Endothelial cell of umbilical vein (primary cell): Measurements from ENCODE around the gene TRMT11. TPM values are rescaled to one million over a fixed set of nuclear protein-coding genes. Genes with fewer than 3 reads are reported as not detected.

ENCODE experiments used
- BruUV-seq: library from RNA; stranded (reverse); fragments of 400-500 nt; replicated peaks from 2 replicates; lab custom pipeline; 2021; lab: Mats Ljungman, UMichigan
- CTCF ChIA-PET: fragments of 300-600, 350-600 bp; sonication (Branson Sonifier 250); formaldehyde crosslinking; loops from one replicate; lab custom pipeline; 2021; ENCODE audit warnings: antibody characterized with exemption, inconsistent platforms; lab: Charles Lee
- POLR2A ChIA-PET: fragments of 300-600, 350-600 bp; sonication (Branson Sonifier 250); formaldehyde crosslinking; loops from one replicate; lab custom pipeline; 2021; ENCODE audit warnings: antibody characterized with exemption, inconsistent platforms; lab: Charles Lee
- DNase-seq: peaks from one replicate; pipeline ENCODE4 v3.0.0-alpha.2; 2011; ENCODE audit warnings: low read depth, low spot score
- FAIRE-seq: peaks from 2 replicates; lab custom pipeline; 2011; peaks lifted over from hg19 to GRCh38; lab: Jason Lieb, UNC
- H2AFZ ChIP-seq: 2 replicates; pipeline ENCODE4 v1.6.0; 2012; ENCODE audit warnings: low read depth, low read length, control low read depth, inconsistent platforms
- H3K27ac ChIP-seq: 2 replicates; pipeline ENCODE4 v1.5.1; 2011; ENCODE audit warnings: low read depth, mild to moderate bottlenecking, control low read depth, low read length, moderate library complexity; ENCODE audit not compliant: insufficient read depth
- H3K27me3 ChIP-seq, 2 experiments: 2 replicates each; pipeline versions ENCODE4 v1.6.0 to v1.6.1; 2011; ENCODE audit warnings: low read length in 2 of 2, mixed read lengths in 1 of 2; ENCODE audit not compliant: control insufficient read depth in 2 of 2, insufficient read depth in 2 of 2
- H3K36me3 ChIP-seq, 2 experiments: 2 replicates in 1 of 2; 3 replicates in 1 of 2; pipeline ENCODE4 v1.5.1; 2011; ENCODE audit warnings: low read length in 2 of 2, mild to moderate bottlenecking in 1 of 2, moderate library complexity in 1 of 2; ENCODE audit not compliant: control insufficient read depth in 2 of 2, insufficient read depth in 2 of 2; ENCODE audit errors: extremely low read depth in 1 of 2
- H3K4me1 ChIP-seq: 3 replicates; pipeline ENCODE4 v1.5.1; 2011; ENCODE audit warnings: mild to moderate bottlenecking, low read length; ENCODE audit not compliant: control insufficient read depth, insufficient read depth; ENCODE audit errors: extremely low read depth
- H3K4me2 ChIP-seq: 2 replicates; pipeline ENCODE4 v1.6.1; 2011; ENCODE audit warnings: low read length, control low read depth, mixed read lengths; ENCODE audit not compliant: insufficient read depth
- H3K4me3 ChIP-seq, 3 experiments: fragments of 200-600 bp in 1 of 3; sonication (generic), shearing (Covaris generic) in 1 of 3; replicated peaks in 1 of 3; 2 replicates each; pipeline ENCODE4 v1.5.1; 2011 to 2016; ENCODE audit warnings: control low read depth in 3 of 3, low read length in 3 of 3, mild to moderate bottlenecking in 2 of 3, inconsistent platforms in 1 of 3, low read depth in 1 of 3, moderate library complexity in 1 of 3; ENCODE audit not compliant: insufficient read depth in 1 of 3
- H3K79me2 ChIP-seq: 2 replicates; pipeline ENCODE4 v1.6.0; 2012; ENCODE audit warnings: low read length, inconsistent platforms; ENCODE audit not compliant: control insufficient read depth, insufficient read depth
- H3K9ac ChIP-seq: replicated peaks from 2 replicates; pipeline ENCODE3; 2011; ENCODE audit warnings: low read length, control low read depth; ENCODE audit not compliant: insufficient read depth; ENCODE audit errors: extremely low read depth
- H3K9me1 ChIP-seq: replicated peaks from 3 replicates; pipeline ENCODE4 v1.6.0; 2011; ENCODE audit warnings: mild to moderate bottlenecking, low read length; ENCODE audit not compliant: control insufficient read depth, insufficient read depth; ENCODE audit errors: extremely low read depth
- H3K9me3 ChIP-seq: replicated peaks from 2 replicates; pipeline ENCODE4 v1.5.1; 2012; ENCODE audit warnings: low read length, inconsistent platforms; ENCODE audit not compliant: control insufficient read depth, insufficient read depth
- H4K20me1 ChIP-seq: replicated peaks from 2 replicates; pipeline ENCODE3; 2011; ENCODE audit warnings: mild to moderate bottlenecking, low read length; ENCODE audit not compliant: control insufficient read depth, insufficient read depth; ENCODE audit errors: extremely low read depth
- EZH2 ChIP-seq: IDR thresholded peaks from 2 replicates; pipeline ENCODE4 v1.6.1; 2012; ENCODE audit warnings: borderline replicate concordance, low read depth, mild to moderate bottlenecking, moderate library complexity, low read length, inconsistent platforms; ENCODE audit not compliant: severe bottlenecking
- FOS ChIP-seq: IDR thresholded peaks from 2 replicates; pipeline ENCODE4 v1.6.1; 2011; ENCODE audit warnings: mild to moderate bottlenecking, low read length, moderate library complexity, borderline replicate concordance; ENCODE audit not compliant: insufficient read depth
- GATA2 ChIP-seq: IDR thresholded peaks from 2 replicates; pipeline ENCODE4 v1.7.0; 2011; ENCODE audit warnings: low read depth, mild to moderate bottlenecking, moderate library complexity, mixed read lengths, low read length; ENCODE audit not compliant: insufficient read length, insufficient read depth
- JUN ChIP-seq: IDR thresholded peaks from 2 replicates; pipeline ENCODE4 v1.6.1; 2011; ENCODE audit warnings: borderline replicate concordance, low read depth; ENCODE audit not compliant: insufficient read length, insufficient read depth
- MYC ChIP-seq: IDR thresholded peaks from one replicate; pipeline ENCODE4 v1.6.1; 2011; ENCODE audit warnings: mild to moderate bottlenecking, low read depth, low read length
- POLR2A ChIP-seq: IDR thresholded peaks from 2 replicates; pipeline ENCODE4 v1.6.1; 2012; ENCODE audit warnings: low read depth, mild to moderate bottlenecking, control low read depth, low read length
- POLR2AphosphoS5 ChIP-seq: IDR thresholded peaks from 2 replicates; pipeline ENCODE4 v1.6.1; 2012; ENCODE audit warnings: low read depth, mild to moderate bottlenecking, control low read depth, low read length, moderate library complexity; ENCODE audit not compliant: insufficient read depth
- dilution Hi-C: fragments of 300-500 bp; cut with MboI; formaldehyde crosslinking; loops from one replicate; pipeline ENCODE4 v1.15.0; 2019; ENCODE audit warnings: low sequenced_read_pairs; ENCODE audit not compliant: extremely low pct_ligation_motif_present
- intact Hi-C: fragments of 100-400 bp; cut with micrococcal nuclease; formaldehyde crosslinking; loops from one replicate; pipeline ENCODE4 v1.10.0; 2022
- polyA plus RNA-seq, 4 experiments: library from polyadenylated mRNA; depleted of rRNA in 3 of 4; stranded (reverse) in 3 of 4; unstranded in 1 of 4; fragments of >200 nt; gene quantifications; 2 replicates each; pipeline versions ENCODE4 v1.2.1 to v1.2.3, GENCODE V29; 2011 to 2012; ENCODE audit warnings: missing spikeins in 1 of 4
- total RNA-seq: library from RNA; stranded (reverse); gene quantifications from 2 replicates; pipeline ENCODE4 v1.2.3, GENCODE V29; 2021
- TF ChIP-seq, protein P1 (sequence below): IDR thresholded peaks from 2 replicates; pipeline ENCODE4 v1.6.1; 2011; ENCODE audit not compliant: insufficient read depth, insufficient read length
- TF ChIP-seq, protein P2 (sequence below), 2 donors: IDR thresholded peaks; 1 replicate in 1 of 2; 2 replicates in 1 of 2; pipeline ENCODE4 v1.5.1; 2011; ENCODE audit warnings: low read length in 2 of 2, mild to moderate bottlenecking in 2 of 2, moderate library complexity in 2 of 2, control low read depth in 1 of 2, inconsistent platforms in 1 of 2, low read depth in 1 of 2; ENCODE audit not compliant: insufficient read depth in 1 of 2; ENCODE audit errors: extremely low read depth in 1 of 2

TRMT11 gene
- total and polyA plus RNA-seq, 2 donors (not counting 3 experiments of a cell fraction or from before 2014, with no cell fraction given): 5.1 to 10.7 TPM

DNA sequence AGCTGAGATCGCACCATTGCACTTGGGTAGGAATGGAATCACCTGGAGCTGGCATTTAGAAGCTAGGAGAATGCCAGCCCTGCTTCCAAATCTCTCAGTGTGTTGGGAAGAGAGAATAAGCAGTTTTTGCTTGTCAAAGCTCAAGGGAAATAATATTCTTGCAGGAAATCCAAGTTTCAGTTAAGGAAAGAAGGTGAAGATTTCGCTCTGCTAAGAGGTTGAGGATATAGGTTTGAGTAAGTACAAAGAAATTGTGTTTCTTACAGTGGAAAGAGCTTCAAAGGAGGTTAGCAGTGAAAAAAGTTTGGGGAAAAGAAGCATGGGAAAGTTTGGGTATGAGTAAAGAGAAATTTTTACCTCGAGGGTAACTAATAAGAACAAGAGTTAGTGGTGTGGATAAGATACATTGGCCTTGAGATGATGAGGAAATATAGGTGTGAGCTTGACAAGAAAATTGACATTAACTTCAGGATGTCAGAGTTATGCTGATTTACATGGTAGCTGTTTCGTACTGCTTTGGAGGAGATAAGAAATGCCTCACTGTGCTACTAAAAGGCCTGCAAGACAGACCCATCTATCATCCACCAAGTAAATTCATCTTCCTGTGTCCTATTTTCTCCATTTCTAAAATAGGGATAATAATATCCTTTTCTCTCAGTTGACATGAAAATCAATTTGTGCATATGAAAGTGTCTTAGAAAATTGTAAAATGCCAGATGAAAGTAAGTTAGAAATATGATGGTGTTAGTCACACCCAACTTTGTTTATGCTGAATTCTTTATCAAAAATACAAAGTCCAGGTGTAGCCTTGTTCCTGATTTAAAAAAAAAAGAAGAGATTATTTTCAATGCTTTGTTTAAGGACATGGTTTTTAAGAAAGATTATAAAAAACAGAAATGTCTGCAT, 42.6 kb upstream of the TRMT11 start:
- H3K9ac ChIP-seq: no peak overlapping the region

More for the DNA sequence above, 42.6 kb upstream of the TRMT11 start:
- POLR2A ChIA-PET: no interaction called here
- peak overlapping the region; percentile 54 for H3K4me2 ChIP-seq
- DNase-seq: no peak
- no peak overlapping the region for H3K4me3 ChIP-seq
- peak overlapping the region; percentile 89 for H3K27ac ChIP-seq
- H3K36me3 ChIP-seq: no peaks in the 10 kb centered on the region
- no TSS peak for BruUV-seq
- peak overlapping the region; percentile 67 for H2AFZ ChIP-seq
- CTCF ChIA-PET: interaction anchor here (0.7 to 7.0 kb wide), 6 partner anchors 9 to 162 kb away, joined by 3 to 86 read pairs (median 4); partner anchors contain the start of gene HINT3
- dilution Hi-C loops (no loop called here), intact Hi-C loops (loop anchor here (2.0 kb wide), 1 partner anchor 35 kb away; no protein-coding TSS in a partner anchor)
- H3K9me1 ChIP-seq: no peaks in the 10 kb centered on the region
- peaks cover 40% of the 10 kb centered on the region for H3K4me1 ChIP-seq
- TF ChIP-seq EZH2 (no peak), POLR2AphosphoS5 (no peak), POLR2A (no peak), JUN (no peak), MYC (no peak), GATA2 (no peak), FOS (no peak)
- TF ChIP-seq, protein P1, sequence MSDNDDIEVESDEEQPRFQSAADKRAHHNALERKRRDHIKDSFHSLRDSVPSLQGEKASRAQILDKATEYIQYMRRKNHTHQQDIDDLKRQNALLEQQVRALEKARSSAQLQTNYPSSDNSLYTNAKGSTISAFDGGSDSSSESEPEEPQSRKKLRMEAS: no peak
- TF ChIP-seq, protein P2, sequence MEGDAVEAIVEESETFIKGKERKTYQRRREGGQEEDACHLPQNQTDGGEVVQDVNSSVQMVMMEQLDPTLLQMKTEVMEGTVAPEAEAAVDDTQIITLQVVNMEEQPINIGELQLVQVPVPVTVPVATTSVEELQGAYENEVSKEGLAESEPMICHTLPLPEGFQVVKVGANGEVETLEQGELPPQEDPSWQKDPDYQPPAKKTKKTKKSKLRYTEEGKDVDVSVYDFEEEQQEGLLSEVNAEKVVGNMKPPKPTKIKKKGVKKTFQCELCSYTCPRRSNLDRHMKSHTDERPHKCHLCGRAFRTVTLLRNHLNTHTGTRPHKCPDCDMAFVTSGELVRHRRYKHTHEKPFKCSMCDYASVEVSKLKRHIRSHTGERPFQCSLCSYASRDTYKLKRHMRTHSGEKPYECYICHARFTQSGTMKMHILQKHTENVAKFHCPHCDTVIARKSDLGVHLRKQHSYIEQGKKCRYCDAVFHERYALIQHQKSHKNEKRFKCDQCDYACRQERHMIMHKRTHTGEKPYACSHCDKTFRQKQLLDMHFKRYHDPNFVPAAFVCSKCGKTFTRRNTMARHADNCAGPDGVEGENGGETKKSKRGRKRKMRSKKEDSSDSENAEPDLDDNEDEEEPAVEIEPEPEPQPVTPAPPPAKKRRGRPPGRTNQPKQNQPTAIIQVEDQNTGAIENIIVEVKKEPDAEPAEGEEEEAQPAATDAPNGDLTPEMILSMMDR (IDR thresholded peaks at IDR 0.05; ENCODE audit: extremely low read depth in 1 of 2, insufficient read depth in 1 of 2, low read depth in 1 of 2, low read length in 2 of 2): no peak
- no peaks in the 10 kb centered on the region for H3K27me3 ChIP-seq
- no peaks in the 10 kb centered on the region for H3K9me3 ChIP-seq
- H3K79me2 ChIP-seq: no peaks in the 10 kb centered on the region
- no peaks in the 10 kb centered on the region for H4K20me1 ChIP-seq
- no peak for FAIRE-seq
